A549 (cell line): ENCODE data around the gene UTP25.

Experiments
- GATA3 ChIP-seq: IDR thresholded peaks from 2 replicates; pipeline ENCODE4 v1.6.1; 2012; ENCODE audit warnings: borderline replicate concordance
- POLR2A ChIP-seq: IDR thresholded peaks from 2 replicates; pipeline ENCODE4 v1.6.1; 2012; ENCODE audit warnings: mild to moderate bottlenecking, low read length
- RCOR1 ChIP-seq: fragments of 150-350 bp; IDR thresholded peaks from 2 replicates; pipeline ENCODE4 v1.6.1; 2014; ENCODE audit warnings: antibody characterized with exemption, low read length, low read depth
- RFX5 ChIP-seq: fragments of 450-650 bp; IDR thresholded peaks from 2 replicates; pipeline ENCODE4 v1.7.1; 2014; ENCODE audit warnings: antibody characterized with exemption, mild to moderate bottlenecking, moderate library complexity
- ZFP36 ChIP-seq: fragments of 450-650 bp; IDR thresholded peaks from 2 replicates; pipeline ENCODE4 v1.6.1; 2014; ENCODE audit warnings: borderline replicate concordance; ENCODE audit not compliant: partially characterized antibody
- TF ChIP-seq, protein P1 (sequence below): fragments of >200 bp; sonication (Bioruptor Twin); formaldehyde crosslinking; IDR thresholded peaks from 3 replicates; pipeline ENCODE4 v1.5.1; 2016
- TF ChIP-seq, protein P2 (sequence below): fragments of 150-350 bp; IDR thresholded peaks from 2 replicates; pipeline ENCODE4 v1.6.1; 2014; ENCODE audit warnings: low read depth, mild to moderate bottlenecking, low read length
- TF ChIP-seq, protein P3 (sequence below): fragments of 450-650 bp; IDR thresholded peaks from 2 replicates; pipeline ENCODE4 v1.6.1; 2014; ENCODE audit warnings: antibody characterized with exemption

DNA sequence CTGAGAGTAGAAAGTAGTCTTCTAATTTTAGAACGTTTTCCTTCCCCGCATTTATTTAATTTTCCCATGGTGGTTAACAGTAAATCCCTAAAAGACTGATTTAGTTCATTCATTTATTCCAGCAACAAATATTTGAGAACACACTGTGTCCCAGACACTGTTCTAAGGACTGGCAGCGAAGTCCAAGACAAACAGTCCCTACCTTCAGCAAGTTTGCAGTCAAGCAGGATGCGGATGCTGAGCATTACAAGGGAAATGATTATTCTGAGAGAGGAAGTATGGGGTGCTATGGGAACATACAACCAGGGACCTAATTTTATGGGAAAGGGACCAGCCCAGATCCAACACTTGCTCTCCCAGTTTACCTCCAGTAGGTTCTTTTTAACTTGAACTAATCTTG is 42.2 kb upstream of the UTP25 start:
- TF ChIP-seq, protein P1, sequence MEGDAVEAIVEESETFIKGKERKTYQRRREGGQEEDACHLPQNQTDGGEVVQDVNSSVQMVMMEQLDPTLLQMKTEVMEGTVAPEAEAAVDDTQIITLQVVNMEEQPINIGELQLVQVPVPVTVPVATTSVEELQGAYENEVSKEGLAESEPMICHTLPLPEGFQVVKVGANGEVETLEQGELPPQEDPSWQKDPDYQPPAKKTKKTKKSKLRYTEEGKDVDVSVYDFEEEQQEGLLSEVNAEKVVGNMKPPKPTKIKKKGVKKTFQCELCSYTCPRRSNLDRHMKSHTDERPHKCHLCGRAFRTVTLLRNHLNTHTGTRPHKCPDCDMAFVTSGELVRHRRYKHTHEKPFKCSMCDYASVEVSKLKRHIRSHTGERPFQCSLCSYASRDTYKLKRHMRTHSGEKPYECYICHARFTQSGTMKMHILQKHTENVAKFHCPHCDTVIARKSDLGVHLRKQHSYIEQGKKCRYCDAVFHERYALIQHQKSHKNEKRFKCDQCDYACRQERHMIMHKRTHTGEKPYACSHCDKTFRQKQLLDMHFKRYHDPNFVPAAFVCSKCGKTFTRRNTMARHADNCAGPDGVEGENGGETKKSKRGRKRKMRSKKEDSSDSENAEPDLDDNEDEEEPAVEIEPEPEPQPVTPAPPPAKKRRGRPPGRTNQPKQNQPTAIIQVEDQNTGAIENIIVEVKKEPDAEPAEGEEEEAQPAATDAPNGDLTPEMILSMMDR: no peak
- TF ChIP-seq POLR2A (no peak), GATA3 (no peak), ZFP36 (no peak), RCOR1 (no peak), RFX5 (no peak)
- TF ChIP-seq, protein P2, sequence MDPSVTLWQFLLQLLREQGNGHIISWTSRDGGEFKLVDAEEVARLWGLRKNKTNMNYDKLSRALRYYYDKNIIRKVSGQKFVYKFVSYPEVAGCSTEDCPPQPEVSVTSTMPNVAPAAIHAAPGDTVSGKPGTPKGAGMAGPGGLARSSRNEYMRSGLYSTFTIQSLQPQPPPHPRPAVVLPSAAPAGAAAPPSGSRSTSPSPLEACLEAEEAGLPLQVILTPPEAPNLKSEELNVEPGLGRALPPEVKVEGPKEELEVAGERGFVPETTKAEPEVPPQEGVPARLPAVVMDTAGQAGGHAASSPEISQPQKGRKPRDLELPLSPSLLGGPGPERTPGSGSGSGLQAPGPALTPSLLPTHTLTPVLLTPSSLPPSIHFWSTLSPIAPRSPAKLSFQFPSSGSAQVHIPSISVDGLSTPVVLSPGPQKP: no peak
- TF ChIP-seq, protein P3, sequence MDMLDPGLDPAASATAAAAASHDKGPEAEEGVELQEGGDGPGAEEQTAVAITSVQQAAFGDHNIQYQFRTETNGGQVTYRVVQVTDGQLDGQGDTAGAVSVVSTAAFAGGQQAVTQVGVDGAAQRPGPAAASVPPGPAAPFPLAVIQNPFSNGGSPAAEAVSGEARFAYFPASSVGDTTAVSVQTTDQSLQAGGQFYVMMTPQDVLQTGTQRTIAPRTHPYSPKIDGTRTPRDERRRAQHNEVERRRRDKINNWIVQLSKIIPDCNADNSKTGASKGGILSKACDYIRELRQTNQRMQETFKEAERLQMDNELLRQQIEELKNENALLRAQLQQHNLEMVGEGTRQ: no peak
